Skin epidermis (tissue), 12 donors: ENCODE data around the gene CLEC16A.

Source experiments
- H3K27ac ChIP-seq, 21 experiments: fragments of 200-600 bp; sonication (generic) in 11 of 21; one replicate each; pipeline ENCODE4 v1.5.0; 2020; ENCODE audit warnings: mild to moderate bottlenecking in 3 of 21, inconsistent platforms in 2 of 21, moderate library complexity in 2 of 21
- H3K4me3 ChIP-seq, 7 experiments: fragments of 200-600 bp; sonication (generic) in 2 of 7; one replicate each; pipeline ENCODE4 v1.5.0; 2020; ENCODE audit warnings: inconsistent platforms in 2 of 7, mild to moderate bottlenecking in 2 of 7, moderate library complexity in 1 of 7

The CLEC16A gene

GRCh38 chr16:11155284-11155806 is 211.0 kb downstream of the CLEC16A start:
- Histone ChIP-seq H3K4me3 (no peak overlapping the region), H3K27ac (no peak overlapping the region)

- H3K27ac ChIP-seq = no peak overlapping the region
- H3K4me3 ChIP-seq = no peak overlapping the region
Measured at GRCh38 chr16:11156401-11156800, 212.0 kb downstream of the CLEC16A start.

GRCh38 chr16:11157143-11157542 is 212.8 kb downstream of the CLEC16A start:
- Histone ChIP-seq H3K4me3 (no peak overlapping the region), H3K27ac (no peak overlapping the region)

- H3K4me3 ChIP-seq = no peak overlapping the region
- no peak overlapping the region for H3K27ac ChIP-seq
Measured at GRCh38 chr16:11158018-11158417, 213.7 kb downstream of the CLEC16A start.

GRCh38 chr16:11159282-11159681 is 214.9 kb downstream of the CLEC16A start:
- no peak overlapping the region for H3K27ac ChIP-seq

GRCh38 chr16:11160676-11161115 is 216.3 kb downstream of the CLEC16A start:
- Histone ChIP-seq H3K4me3 (no peak overlapping the region), H3K27ac (no peak overlapping the region)

More at GRCh38 chr16:11159282-11159681, 214.9 kb downstream of the CLEC16A start:
- no peak overlapping the region for H3K4me3 ChIP-seq

GRCh38 chr16:11161439-11161838 is 217.1 kb downstream of the CLEC16A start:
- no peak overlapping the region for H3K4me3 ChIP-seq

GRCh38 chr16:11161974-11162373 is 217.6 kb downstream of the CLEC16A start:
- peak overlapping the region in 1 of 21 experiments; percentile 0 for H3K27ac ChIP-seq
- H3K4me3 ChIP-seq = no peak overlapping the region

More at GRCh38 chr16:11161439-11161838, 217.1 kb downstream of the CLEC16A start:
- peak overlapping the region in 1 of 21 experiments; percentile 16 for H3K27ac ChIP-seq

GRCh38 chr16:11162586-11163268 is 218.4 kb downstream of the CLEC16A start:
- Histone ChIP-seq H3K4me3 (no peak overlapping the region), H3K27ac (no peak overlapping the region)

GRCh38 chr16:11163761-11164261 is 219.4 kb downstream of the CLEC16A start:
- Histone ChIP-seq H3K4me3 (no peak overlapping the region), H3K27ac (no peak overlapping the region)

GRCh38 chr16:11164482-11165270 is 220.3 kb downstream of the CLEC16A start:
- no peak overlapping the region for H3K27ac ChIP-seq
- no peak overlapping the region for H3K4me3 ChIP-seq

GRCh38 chr16:11165349-11165748 is 221.0 kb downstream of the CLEC16A start:
- H3K4me3 ChIP-seq = no peak overlapping the region
- no peak overlapping the region for H3K27ac ChIP-seq

GRCh38 chr16:11165894-11166665 is 221.7 kb downstream of the CLEC16A start:
- Histone ChIP-seq H3K27ac (no peak overlapping the region), H3K4me3 (no peak overlapping the region)

- H3K4me3 ChIP-seq = no peak overlapping the region
- H3K27ac ChIP-seq = no peak overlapping the region
Measured at GRCh38 chr16:11167581-11167980, 223.2 kb downstream of the CLEC16A start.

GRCh38 chr16:11168386-11169051 is 224.2 kb downstream of the CLEC16A start:
- Histone ChIP-seq H3K4me3 (no peak overlapping the region), H3K27ac (no peak overlapping the region)

- Histone ChIP-seq H3K27ac (no peak overlapping the region), H3K4me3 (no peak overlapping the region)
Measured at GRCh38 chr16:11169641-11170040, 225.3 kb downstream of the CLEC16A start.

GRCh38 chr16:11170201-11170600 is 225.8 kb downstream of the CLEC16A start:
- Histone ChIP-seq H3K4me3 (no peak overlapping the region), H3K27ac (no peak overlapping the region)

GRCh38 chr16:11170696-11171447 is 226.5 kb downstream of the CLEC16A start:
- Histone ChIP-seq H3K27ac (no peak overlapping the region), H3K4me3 (no peak overlapping the region)

GRCh38 chr16:11171448-11171709 is 227.0 kb downstream of the CLEC16A start:
- no peak overlapping the region for H3K27ac ChIP-seq
- no peak overlapping the region for H3K4me3 ChIP-seq
